Measurements from ENCODE around the gene TGFBR1. TPM values are rescaled to one million over a fixed set of nuclear protein-coding genes. Genes with fewer than 3 reads are reported as not detected.

Gene TGFBR1
- total RNA-seq, 2 experiments from 2014 or later = 57.4 to 58.5 TPM

DNA sequence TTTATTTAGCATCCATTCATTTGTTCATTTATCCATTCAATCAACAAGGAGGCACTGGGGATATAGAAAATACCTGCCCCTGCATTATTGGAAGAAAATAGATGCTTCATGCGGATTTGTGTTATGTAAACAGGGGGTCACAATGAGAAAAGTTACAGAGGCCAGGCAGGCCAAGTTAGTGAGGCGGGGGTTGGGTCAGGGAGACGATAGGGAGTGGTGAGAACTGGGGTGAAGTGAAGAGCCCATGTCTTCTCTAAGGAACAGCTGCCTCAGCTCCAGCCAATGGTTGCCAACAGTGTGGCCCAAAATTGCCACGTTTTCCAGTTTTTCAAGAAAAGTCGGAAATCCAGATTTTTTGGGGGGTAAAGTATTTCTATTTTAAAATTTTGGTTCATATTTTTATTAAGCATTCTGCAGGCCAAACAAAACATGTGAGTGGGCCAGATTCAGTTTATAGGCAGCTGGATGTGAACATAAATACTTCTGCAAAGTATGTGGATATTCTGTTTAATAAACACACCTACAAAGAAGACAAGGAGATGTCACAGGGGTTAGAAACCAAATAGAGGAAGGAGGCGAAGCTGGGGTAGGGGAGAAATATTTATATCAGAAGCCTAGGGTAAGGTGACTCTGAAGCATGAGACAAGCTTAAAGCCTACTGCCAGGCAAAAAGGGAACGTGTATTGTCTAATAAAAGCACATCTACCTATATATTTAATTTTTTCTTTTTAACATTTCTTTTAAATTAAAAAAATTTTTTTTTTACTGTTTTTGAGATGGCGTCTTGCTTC is 72.9 kb downstream of the TGFBR1 start:
- Mint-ChIP-seq H3K27me3 (peaks cover 2% of the 10 kb centered on the region), H3K4me1 (peaks cover 37% of the 10 kb centered on the region), H3K9me3 (no peaks in the 10 kb centered on the region), H3K27ac (no peak overlapping the region), H3K36me3 (ENCODE audit: low read depth) (no peaks in the 10 kb centered on the region), H3K4me3 (no peak overlapping the region)
- no peak for DNase-seq
- POLR2A ChIA-PET = no interaction called here
- CTCF ChIA-PET = interaction anchor here (0.9 to 1.0 kb wide), 2 partner anchors 13 to 28 kb away, joined by 3 read pairs; no protein-coding TSS in a partner anchor

DNA sequence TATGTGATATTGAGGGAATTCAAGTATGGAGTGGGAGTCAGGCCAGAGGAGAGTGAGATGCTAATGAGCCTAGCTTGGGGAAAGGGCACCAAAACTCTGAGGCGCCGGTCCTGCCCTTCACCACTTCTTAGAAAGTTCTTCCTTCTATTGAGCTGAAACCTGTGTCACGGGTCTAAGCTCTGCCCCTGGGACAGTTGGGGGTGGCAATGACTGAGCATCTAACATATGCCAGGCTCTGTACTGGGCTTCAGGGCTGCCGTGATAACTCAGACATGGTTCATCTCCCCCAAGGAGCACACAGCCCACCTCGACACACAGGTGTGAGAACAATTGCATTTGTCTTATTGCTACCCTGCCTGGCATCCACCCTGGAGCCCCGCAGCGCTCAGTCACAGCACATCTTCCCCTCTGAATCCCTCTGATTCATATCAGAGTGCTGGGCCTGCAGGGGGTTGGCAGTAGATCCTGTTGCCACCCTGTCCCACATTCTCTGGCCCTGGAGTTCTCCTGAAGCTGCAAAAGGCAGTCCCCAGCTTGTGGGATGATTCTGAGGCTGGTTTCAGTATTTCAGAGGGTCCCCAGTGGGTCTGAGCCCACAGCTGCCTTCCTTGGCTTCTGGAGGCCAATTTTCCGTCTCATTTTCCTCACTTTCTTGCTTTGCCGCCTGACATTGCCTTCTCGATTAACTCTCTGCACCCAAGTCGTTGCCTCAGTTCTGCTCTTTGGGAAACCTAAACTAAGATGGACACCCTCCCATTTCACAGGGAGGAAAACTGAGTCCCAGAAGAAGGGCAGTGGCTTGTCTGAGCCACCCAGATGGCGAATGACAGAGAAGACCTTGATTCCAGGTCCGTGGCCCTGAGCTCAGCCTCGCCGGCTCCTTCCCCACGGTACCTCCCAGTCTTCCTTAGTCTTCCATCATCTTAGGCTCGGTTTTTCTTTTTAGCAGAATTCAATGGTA is 74.3 kb downstream of the TGFBR1 start:
- POLR2A ChIA-PET = no interaction called here

DNA sequence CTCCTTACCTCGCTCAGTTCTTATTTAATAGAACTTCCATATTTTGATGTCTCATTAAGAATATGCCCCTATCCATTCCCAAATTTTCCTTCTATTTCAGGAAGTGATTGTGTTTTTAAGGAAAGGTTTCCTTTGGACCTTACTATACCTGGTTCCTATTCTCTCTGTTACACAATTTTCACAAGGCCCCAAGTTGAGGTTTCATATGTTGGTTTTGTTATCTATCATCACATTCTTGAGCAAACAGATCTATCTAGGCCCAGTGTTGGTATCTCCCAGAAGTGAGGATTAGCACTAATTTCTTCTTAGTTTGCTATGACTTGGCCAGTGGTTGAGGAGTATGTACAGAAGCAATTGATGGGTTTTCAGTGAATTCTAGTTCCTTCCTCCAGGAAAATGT is 75.3 kb downstream of the TGFBR1 start:
- ChIA-PET POLR2A (no interaction called here), CTCF (interaction anchor here (3.9 kb wide), 1 partner anchor 16 kb away, joined by 18 read pairs; no protein-coding TSS in a partner anchor)
- DNase-seq = no peak
- Mint-ChIP-seq H3K36me3 (ENCODE audit: low read depth) (no peaks in the 10 kb centered on the region), H3K27ac (no peak overlapping the region), H3K9me3 (no peaks in the 10 kb centered on the region), H3K27me3 (no peaks in the 10 kb centered on the region), H3K4me3 (no peak overlapping the region), H3K4me1 (peaks cover 43% of the 10 kb centered on the region)

More for the DNA sequence above, 74.3 kb downstream of the TGFBR1 start:
- Mint-ChIP-seq H3K27me3 (no peaks in the 10 kb centered on the region), H3K9me3 (no peaks in the 10 kb centered on the region), H3K4me1 (peaks cover 43% of the 10 kb centered on the region), H3K36me3 (ENCODE audit: low read depth) (no peaks in the 10 kb centered on the region), H3K27ac (no peak overlapping the region), H3K4me3 (no peak overlapping the region)
- no peak for DNase-seq
- CTCF ChIA-PET = interaction anchor here (1.0 kb wide), 1 partner anchor 29 kb away, joined by 3 read pairs; no protein-coding TSS in a partner anchor

DNA sequence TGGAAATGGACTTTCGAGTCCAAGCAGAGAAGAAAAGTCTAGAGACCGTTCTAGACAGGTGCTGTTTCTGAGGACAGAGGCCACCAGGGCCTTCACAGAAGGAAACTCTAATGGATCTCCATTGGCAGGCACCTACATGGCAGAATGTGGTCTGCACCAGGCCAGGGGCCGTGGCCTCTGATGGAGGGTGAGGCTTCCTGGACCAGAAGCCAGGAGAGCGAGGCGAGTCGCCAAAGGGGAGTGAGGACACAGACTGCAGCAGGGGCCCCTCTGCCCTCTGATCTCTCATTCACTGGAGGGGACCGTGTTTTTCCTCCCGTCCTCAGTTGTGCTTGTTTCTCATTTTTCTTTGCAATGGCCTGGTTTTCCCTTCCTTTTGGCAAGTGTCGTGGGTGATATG is 75.7 kb downstream of the TGFBR1 start:
- Mint-ChIP-seq H3K4me3 (no peak overlapping the region), H3K4me1 (peaks cover 43% of the 10 kb centered on the region), H3K27me3 (no peaks in the 10 kb centered on the region), H3K9me3 (no peaks in the 10 kb centered on the region), H3K36me3 (ENCODE audit: low read depth) (no peaks in the 10 kb centered on the region), H3K27ac (no peak overlapping the region)
- ChIA-PET POLR2A (no interaction called here), CTCF (interaction anchor here (1.1 to 3.9 kb wide), 3 partner anchors 16 to 644 kb away, joined by 3 to 18 read pairs (median 3); no protein-coding TSS in a partner anchor)
- DNase-seq = no peak

DNA sequence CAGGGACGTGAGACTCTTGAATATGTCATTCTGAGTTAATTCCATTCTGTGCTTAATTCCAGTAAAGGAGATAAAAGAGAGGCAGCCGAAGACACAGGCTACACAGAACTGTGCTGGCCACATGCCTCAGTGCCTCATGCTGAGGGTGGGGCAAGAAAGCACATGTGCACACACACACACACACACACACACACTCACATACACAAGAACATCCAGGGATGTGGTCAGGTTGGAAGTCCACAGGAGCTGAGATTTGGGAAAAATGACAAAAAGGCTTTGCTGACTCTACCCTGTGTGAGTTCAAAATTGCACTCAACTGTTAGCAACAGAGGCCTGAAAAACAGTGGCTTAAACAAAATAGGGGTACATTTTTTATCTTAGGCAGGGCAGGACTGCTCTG is 76.3 kb downstream of the TGFBR1 start:
- Mint-ChIP-seq H3K4me3 (no peak overlapping the region), H3K27me3 (no peaks in the 10 kb centered on the region), H3K36me3 (ENCODE audit: low read depth) (no peaks in the 10 kb centered on the region), H3K9me3 (no peaks in the 10 kb centered on the region), H3K4me1 (peaks cover 43% of the 10 kb centered on the region), H3K27ac (no peak overlapping the region)
- CTCF ChIA-PET = interaction anchor here (1.1 to 6.0 kb wide), 6 partner anchors 8 to 644 kb away, joined by 3 to 38 read pairs (median 10); partner anchors contain the start of genes ALG2 and SEC61B
- POLR2A ChIA-PET = interaction anchor here (1.1 to 1.6 kb wide), 2 partner anchors 41 to 78 kb away, joined by 3 to 5 read pairs; partner anchors contain the start of genes ALG2 and SEC61B
- DNase-seq = no peak

DNA sequence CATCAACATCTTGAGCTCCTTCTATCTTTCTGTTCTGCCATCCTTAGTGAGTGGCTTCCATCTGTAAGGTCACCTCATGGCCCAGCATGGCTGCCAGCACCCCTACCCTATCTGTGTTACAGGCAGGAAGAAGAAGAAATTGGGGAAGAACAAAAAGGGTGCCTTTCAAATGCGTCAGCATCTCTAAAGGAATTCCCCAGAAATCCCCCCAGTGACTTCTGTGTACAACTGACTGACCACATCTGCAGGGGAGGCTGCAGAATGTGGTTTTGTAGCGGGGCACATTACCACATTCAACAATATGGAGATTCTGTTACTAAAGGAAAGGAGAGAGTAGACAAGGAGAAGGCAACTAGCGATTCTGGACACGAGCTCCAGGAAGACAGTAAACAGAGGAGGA is 76.7 kb downstream of the TGFBR1 start:
- H3K27ac Mint-ChIP-seq = no peak overlapping the region
- POLR2A ChIA-PET = interaction anchor here (1.1 to 1.6 kb wide), 3 partner anchors 16 to 78 kb away, joined by 3 to 5 read pairs (median 3); partner anchors contain the start of genes ALG2 and SEC61B
- DNase-seq = peak; percentile 23
- H3K4me3 Mint-ChIP-seq = no peak overlapping the region
- H3K36me3 Mint-ChIP-seq (ENCODE audit: low read depth) = no peaks in the 10 kb centered on the region
- H3K4me1 Mint-ChIP-seq = peaks cover 43% of the 10 kb centered on the region
- CTCF ChIA-PET = interaction anchor here (1.0 to 6.0 kb wide), 8 partner anchors 9 to 643 kb away, joined by 3 to 38 read pairs (median 8); partner anchors contain the start of genes ALG2 and SEC61B
- H3K27me3 Mint-ChIP-seq = no peaks in the 10 kb centered on the region
- no peaks in the 10 kb centered on the region for H3K9me3 Mint-ChIP-seq

DNA sequence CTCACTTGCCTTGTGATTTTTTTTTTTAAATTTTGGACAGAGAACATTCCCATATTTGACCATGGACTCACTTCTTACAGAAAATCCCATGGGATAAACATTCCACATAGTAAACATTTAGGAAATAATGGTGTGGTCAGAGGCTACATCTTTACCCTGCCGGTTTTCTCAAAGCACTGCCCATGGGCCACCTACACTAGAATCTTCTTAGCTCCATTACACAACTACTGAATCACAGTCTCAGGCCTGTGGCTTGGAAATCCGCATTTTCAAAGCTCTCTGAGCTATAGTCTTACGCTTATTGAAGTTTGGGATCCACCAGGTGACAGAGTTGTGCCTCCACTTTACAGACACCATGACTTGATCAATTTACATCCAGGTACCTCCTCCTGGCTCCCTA is 77.4 kb downstream of the TGFBR1 start:
- Mint-ChIP-seq H3K27me3 (no peaks in the 10 kb centered on the region), H3K36me3 (ENCODE audit: low read depth) (no peaks in the 10 kb centered on the region), H3K4me3 (no peak overlapping the region), H3K27ac (no peak overlapping the region), H3K4me1 (peaks cover 45% of the 10 kb centered on the region), H3K9me3 (no peaks in the 10 kb centered on the region)
- CTCF ChIA-PET = interaction anchor here (1.0 to 6.0 kb wide), 7 partner anchors 9 to 50 kb away, joined by 3 to 38 read pairs (median 10); partner anchors contain the start of genes ALG2 and SEC61B
- DNase-seq = no peak
- POLR2A ChIA-PET = interaction anchor here (1.1 to 1.6 kb wide), 4 partner anchors 15 to 125 kb away, joined by 3 to 5 read pairs (median 3); partner anchors contain the start of genes ALG2 and SEC61B

DNA sequence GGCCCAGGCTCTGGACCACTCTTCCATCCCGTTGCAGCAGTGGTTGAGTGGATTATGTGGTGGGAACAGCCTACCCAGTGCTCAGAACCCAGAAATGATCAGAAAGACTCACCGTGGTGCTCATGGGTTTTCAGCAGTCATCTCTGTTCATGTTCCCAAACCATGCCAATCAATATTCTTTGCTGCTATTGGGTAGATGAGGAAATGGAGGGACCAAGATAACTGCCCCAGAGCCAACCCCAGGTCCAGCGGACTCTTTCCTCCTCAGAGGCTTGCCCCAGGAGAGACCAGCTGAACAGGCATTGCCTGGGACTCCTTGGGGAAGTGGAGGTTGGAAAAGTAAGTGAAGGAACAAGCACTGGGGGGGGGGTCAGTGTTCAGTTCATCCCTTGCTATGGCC is 78.7 kb downstream of the TGFBR1 start:
- no peaks in the 10 kb centered on the region for H3K9me3 Mint-ChIP-seq
- H3K4me3 Mint-ChIP-seq = no peak overlapping the region
- H3K27ac Mint-ChIP-seq = no peak overlapping the region
- no peak for DNase-seq
- ChIA-PET POLR2A (interaction anchor here (1.4 kb wide), 1 partner anchor 126 kb away, joined by 3 read pairs; no protein-coding TSS in a partner anchor), CTCF (interaction anchor here (0.6 to 6.0 kb wide), 8 partner anchors 8 to 1141 kb away, joined by 3 to 38 read pairs (median 6); partner anchors contain the start of genes ALG2 and SEC61B)
- H3K27me3 Mint-ChIP-seq = peaks cover 7% of the 10 kb centered on the region
- H3K36me3 Mint-ChIP-seq (ENCODE audit: low read depth) = no peaks in the 10 kb centered on the region
- peaks cover 45% of the 10 kb centered on the region for H3K4me1 Mint-ChIP-seq

DNA sequence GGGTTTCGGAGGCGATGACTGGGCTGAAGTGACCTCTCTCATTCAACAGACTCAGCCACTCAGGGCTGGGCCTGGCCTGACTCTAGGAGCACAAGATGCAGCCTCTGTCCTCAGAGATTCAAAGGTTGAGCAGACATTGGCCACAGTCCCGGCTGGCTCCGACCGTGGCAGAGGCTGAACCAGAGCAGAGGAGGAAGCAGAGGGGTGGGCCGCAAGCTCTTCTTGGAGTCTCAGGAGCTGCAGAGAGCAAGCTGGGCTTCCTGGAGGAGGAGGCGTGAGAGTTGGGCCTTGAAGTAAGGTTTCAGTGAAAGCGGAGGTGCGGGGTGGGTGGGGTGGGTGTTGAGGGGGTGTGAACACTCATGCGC is 79.2 kb downstream of the TGFBR1 start:
- Mint-ChIP-seq H3K4me3 (no peak overlapping the region), H3K36me3 (ENCODE audit: low read depth) (no peaks in the 10 kb centered on the region), H3K9me3 (no peaks in the 10 kb centered on the region), H3K4me1 (peaks cover 45% of the 10 kb centered on the region), H3K27ac (no peak overlapping the region), H3K27me3 (peaks cover 8% of the 10 kb centered on the region)
- POLR2A ChIA-PET = no interaction called here
- CTCF ChIA-PET = interaction anchor here (0.7 to 6.0 kb wide), 18 partner anchors 8 to 1141 kb away, joined by 3 to 38 read pairs (median 5); partner anchors contain the start of genes ALG2 and SEC61B
- DNase-seq = no peak

DNA sequence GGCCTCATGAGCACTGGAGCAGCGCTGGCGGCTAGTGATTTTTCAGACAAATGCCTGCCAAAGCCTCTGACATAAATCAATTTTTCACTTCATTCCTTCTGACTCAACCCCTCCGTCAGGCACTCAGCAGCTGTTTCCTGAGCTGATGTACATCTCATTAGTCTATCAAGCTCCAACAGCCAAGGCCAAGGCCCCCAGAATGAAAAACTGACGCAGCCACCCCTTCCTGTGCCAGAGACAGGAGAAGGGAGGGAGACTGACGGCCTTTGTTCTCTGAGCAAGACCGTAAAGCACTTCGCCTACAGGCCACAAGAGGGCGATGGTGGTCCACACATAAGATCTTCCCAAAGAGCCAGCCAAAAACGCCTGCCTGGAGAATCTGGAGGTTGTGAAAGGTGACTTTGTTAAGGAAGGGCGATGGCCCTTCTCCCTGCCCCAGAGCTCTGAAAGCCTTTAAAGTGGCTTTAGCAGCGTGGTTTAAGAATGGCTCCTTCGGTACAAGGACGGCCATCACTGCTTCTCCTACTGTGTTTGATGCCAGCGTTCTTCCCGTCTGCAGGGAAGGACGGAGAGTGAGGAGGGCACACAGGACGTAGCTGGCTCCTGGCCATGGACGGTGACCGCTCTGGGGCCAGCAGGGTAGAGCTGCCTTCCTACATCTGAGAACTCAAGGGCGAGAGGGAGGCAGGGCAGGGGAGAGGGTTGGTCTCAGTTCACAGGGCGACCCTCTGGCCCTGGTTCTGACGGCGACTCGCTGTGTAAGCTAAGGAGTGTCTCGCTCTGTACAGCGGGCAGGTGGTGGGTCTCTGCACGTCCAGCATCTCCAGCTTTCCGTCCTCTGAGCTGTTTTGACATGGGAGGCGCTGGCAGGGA is 79.8 kb downstream of the TGFBR1 start:
- H3K27ac Mint-ChIP-seq = no peak overlapping the region
- peaks cover 40% of the 10 kb centered on the region for H3K4me1 Mint-ChIP-seq
- no peaks in the 10 kb centered on the region for H3K9me3 Mint-ChIP-seq
- peak; percentile 78 for DNase-seq
- CTCF ChIA-PET = interaction anchor here (0.7 to 6.0 kb wide), 24 partner anchors 9 to 1140 kb away, joined by 3 to 38 read pairs (median 5); partner anchors contain the start of genes ALG2 and SEC61B
- POLR2A ChIA-PET = interaction anchor here (2.4 kb wide), 1 partner anchor 13 kb away, joined by 6 read pairs; no protein-coding TSS in a partner anchor
- H3K4me3 Mint-ChIP-seq = no peak overlapping the region
- peaks cover 14% of the 10 kb centered on the region for H3K27me3 Mint-ChIP-seq
- no peaks in the 10 kb centered on the region for H3K36me3 Mint-ChIP-seq (ENCODE audit: low read depth)

DNA sequence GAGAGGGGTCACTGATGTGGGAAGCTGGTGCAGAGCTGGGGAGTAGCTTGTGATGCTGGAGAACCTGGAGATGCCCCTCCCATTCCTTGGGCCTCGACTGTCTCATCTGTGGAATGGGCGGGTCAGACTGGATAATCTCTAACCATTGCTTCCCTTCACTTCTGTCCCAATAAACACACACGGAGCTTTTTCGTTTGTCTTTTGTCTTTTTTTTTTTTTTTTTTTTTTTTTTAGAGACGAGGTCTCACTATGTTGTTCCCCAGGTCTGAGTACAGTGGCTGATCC is 80.4 kb downstream of the TGFBR1 start:
- H3K9me3 Mint-ChIP-seq = no peaks in the 10 kb centered on the region
- POLR2A ChIA-PET = interaction anchor here (2.3 to 2.4 kb wide), 2 partner anchors 12 to 37 kb away, joined by 6 to 8 read pairs; partner anchors contain the start of genes ALG2 and SEC61B
- no peaks in the 10 kb centered on the region for H3K36me3 Mint-ChIP-seq (ENCODE audit: low read depth)
- no peak overlapping the region for H3K27ac Mint-ChIP-seq
- peaks cover 37% of the 10 kb centered on the region for H3K4me1 Mint-ChIP-seq
- CTCF ChIA-PET = interaction anchor here (0.6 to 6.0 kb wide), 22 partner anchors 9 to 1140 kb away, joined by 3 to 38 read pairs (median 5); partner anchors contain the start of genes ALG2 and SEC61B
- H3K27me3 Mint-ChIP-seq = peaks cover 14% of the 10 kb centered on the region
- no peak for DNase-seq
- H3K4me3 Mint-ChIP-seq = no peak overlapping the region

Data from activated CD4-positive, alpha-beta memory T cell treated with anti-CD3 and anti-CD28 coated beads, Interleukin-2, amount 10 ng/mL, durations not matched to agents 7 days and 5 days (primary cell).